Brain microvascular endothelial cell (primary cell): Measurements from ENCODE around the gene GPR6.

Experiments
- DNase-seq: peaks from one replicate; pipeline ENCODE4 v3.0.0-alpha.2; 2020
- H3K27ac ChIP-seq: fragments of 250-450 bp; sonication (Bioruptor Pico); 2 replicates; pipeline ENCODE4 v1.5.1; 2020; ENCODE audit warnings: mild to moderate bottlenecking, moderate library complexity
- H3K27me3 ChIP-seq: fragments of 250-450 bp; sonication (Bioruptor Pico); replicated peaks from 2 replicates; pipeline ENCODE4 v1.5.1; 2020; ENCODE audit warnings: mild to moderate bottlenecking
- H3K36me3 ChIP-seq: fragments of 250-450 bp; sonication (Bioruptor Pico); replicated peaks from 2 replicates; pipeline ENCODE4 v1.5.1; 2020; ENCODE audit warnings: mild to moderate bottlenecking
- H3K4me3 ChIP-seq: 2 replicates; pipeline ENCODE4 v1.5.1; 2011; ENCODE audit warnings: low read depth, mild to moderate bottlenecking, control low read depth, low read length, moderate library complexity
- in situ Hi-C: cut with HindIII; loops from 2 replicates; pipeline ENCODE4 v1.10.0; 2017; ENCODE audit warnings: low sequenced_read_pairs, low pct_ligation_motif_present
- TF ChIP-seq, protein P1 (sequence below): IDR thresholded peaks from 2 replicates; pipeline ENCODE4 v1.5.1; 2011; ENCODE audit warnings: low read depth, mild to moderate bottlenecking, moderate library complexity, low read length, control low read depth, inconsistent platforms; ENCODE audit errors: missing control alignments

The GPR6 gene

DNA sequence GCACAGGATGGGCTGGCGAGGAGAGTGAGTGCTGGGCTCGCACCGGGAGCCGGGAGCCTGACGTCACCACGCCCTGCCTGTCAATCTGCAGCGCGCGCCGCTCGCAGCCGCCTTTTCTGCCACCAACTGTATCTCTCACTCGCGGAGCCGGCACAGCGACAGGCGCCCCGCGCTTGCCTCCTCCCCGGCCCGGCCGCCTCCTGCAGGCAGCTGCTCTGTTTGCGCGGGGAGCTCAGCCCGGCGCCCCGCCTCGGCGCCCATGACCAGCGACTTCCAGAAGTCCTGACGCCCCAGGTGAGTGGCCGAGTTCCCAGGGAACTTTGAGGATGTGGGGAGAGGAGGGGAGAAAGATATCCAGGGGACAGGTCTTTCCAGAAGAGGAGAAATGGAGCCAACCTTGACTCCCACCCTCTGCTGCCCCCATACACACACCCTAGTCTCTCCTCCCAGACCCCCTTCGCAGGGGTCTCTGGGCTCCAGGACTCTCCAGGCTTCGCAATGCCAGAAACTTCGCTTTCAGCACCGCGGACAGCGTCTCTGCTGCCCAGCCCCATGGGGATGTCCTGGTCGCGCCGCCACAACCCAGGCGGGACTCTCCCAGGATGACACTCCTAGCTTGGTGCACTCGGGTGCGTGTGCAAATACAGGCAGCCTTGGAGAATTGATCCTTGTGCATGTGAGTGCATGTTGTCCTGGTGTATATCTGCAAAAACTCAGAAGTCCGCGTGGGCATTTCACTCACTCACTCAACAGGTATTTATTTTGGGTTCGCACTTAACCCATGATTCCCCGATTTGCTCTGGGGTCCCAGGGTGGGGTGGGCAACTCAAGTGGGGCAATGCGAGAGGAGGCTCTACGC is at the start of gene GPR6:
GPR6 (plus strand) TSS at position 138 of the 859 bp plus-strand sequence. CDS start 802 bp downstream, outside the sequence.
- Histone ChIP-seq H3K27me3 (peaks cover 25% of the 10 kb centered on the region), H3K36me3 (no peaks in the 10 kb centered on the region), H3K4me3 (no peak within 1 kb of the TSS), H3K27ac (no peak within 1 kb of the TSS)
- TF ChIP-seq, protein P1, sequence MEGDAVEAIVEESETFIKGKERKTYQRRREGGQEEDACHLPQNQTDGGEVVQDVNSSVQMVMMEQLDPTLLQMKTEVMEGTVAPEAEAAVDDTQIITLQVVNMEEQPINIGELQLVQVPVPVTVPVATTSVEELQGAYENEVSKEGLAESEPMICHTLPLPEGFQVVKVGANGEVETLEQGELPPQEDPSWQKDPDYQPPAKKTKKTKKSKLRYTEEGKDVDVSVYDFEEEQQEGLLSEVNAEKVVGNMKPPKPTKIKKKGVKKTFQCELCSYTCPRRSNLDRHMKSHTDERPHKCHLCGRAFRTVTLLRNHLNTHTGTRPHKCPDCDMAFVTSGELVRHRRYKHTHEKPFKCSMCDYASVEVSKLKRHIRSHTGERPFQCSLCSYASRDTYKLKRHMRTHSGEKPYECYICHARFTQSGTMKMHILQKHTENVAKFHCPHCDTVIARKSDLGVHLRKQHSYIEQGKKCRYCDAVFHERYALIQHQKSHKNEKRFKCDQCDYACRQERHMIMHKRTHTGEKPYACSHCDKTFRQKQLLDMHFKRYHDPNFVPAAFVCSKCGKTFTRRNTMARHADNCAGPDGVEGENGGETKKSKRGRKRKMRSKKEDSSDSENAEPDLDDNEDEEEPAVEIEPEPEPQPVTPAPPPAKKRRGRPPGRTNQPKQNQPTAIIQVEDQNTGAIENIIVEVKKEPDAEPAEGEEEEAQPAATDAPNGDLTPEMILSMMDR: no peak
- peak; percentile 36 for DNase-seq
- in situ Hi-C loops: no loop called here

DNA sequence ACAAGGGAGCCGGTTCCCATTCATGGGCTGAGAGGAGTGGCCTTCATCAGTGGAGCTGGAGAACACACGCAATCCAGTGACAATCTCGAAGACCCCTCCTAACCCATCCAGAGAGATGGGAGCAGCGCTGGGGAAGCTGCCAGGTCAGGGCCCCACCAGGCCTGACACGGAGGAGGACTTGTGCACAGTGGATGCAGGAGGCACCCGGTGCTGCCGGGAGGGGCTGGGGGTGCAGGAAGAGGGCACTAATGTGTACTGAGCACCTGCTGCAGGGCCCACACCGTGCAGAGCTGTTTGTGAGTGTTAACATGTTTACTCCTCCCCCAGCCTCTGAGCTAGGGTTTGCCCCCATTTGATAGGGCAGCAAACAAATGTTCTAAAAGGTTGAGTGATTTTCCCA is 43.8 kb upstream of the GPR6 start:
- TF ChIP-seq, protein P1: no peak
- Histone ChIP-seq H3K27me3 (no peaks in the 10 kb centered on the region), H3K4me3 (no peak overlapping the region), H3K36me3 (no peaks in the 10 kb centered on the region), H3K27ac (no peak overlapping the region)
- in situ Hi-C loops: no loop called here
- DNase-seq: no peak

- in situ Hi-C loops: no loop called here
- Histone ChIP-seq H3K36me3 (no peaks in the 10 kb centered on the region), H3K27ac (no peak overlapping the region), H3K4me3 (no peak overlapping the region), H3K27me3 (no peaks in the 10 kb centered on the region)
- TF ChIP-seq, protein P1: no peak
- no peak for DNase-seq
These were observed 38.5 kb upstream of the GPR6 start for GRCh38 chr6:109939654-109940053.

DNA sequence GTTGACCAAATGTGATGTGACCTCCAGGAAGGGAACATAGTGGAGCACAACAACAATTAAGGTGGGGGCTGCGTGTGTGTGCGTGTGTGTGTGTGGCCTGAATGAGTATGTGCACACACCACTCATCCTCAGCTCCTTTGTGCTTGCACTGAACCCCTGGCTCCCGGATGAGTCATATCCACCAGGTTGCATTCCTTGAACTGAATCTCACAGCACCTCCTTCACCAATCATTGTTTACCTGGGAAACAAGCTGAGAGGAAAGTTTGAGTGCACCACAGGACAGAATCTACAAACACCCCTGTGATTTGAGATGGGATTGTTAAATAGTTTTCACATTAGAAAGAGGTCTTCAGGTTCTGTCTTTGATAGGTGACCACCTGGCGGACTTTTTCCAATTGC is 33.7 kb upstream of the GPR6 start:
- TF ChIP-seq, protein P1: no peak
- no peaks in the 10 kb centered on the region for H3K27me3 ChIP-seq
- no peaks in the 10 kb centered on the region for H3K36me3 ChIP-seq
- H3K27ac ChIP-seq: no peak overlapping the region
- H3K4me3 ChIP-seq: no peak overlapping the region
- DNase-seq: no peak
- in situ Hi-C loops: no loop called here

DNA sequence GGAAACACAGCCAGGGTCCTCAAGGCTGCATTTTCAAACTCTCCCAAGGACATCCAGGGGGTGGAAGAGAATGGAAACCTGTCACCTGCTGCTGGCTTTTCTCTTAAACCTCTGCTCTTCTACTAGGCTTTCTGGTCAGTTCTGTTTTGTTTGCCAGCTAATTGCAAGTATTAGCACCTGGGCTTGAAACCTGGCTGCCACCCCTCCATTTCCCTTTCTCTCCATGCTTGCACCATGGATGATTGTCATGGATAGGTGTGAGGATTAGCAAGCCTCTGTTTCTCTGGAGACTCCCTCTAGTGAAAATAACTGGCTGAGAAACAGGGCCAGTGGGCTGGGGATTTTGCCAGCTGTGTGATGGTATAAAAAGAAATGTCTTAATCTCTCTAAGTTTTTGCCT is 33.0 kb upstream of the GPR6 start:
- H3K36me3 ChIP-seq: no peaks in the 10 kb centered on the region
- H3K27ac ChIP-seq: no peak overlapping the region
- no peak overlapping the region for H3K4me3 ChIP-seq
- H3K27me3 ChIP-seq: no peaks in the 10 kb centered on the region
- DNase-seq: no peak
- in situ Hi-C loops: no loop called here
- TF ChIP-seq, protein P1: no peak

DNA sequence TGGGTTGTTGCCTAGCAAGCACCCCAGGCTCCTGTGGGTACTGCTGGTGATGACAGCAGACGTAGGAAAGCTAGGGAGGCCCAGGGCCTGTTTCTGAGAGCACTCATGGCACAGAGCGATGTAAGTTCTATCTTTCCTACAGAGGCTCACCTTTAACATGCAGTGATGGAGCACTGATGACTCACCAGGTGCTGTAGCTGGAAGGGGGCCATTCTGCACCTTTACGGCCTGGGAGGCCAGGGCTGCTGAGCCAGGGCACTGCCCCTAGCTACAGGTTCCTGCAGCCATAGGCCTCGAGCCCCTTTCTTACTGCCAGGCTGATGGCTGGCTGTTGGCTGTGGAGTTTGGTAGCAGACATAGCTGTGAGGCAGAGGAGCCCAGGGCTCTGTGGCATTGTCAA is 31.1 kb upstream of the GPR6 start:
- TF ChIP-seq, protein P1: no peak
- Histone ChIP-seq H3K27me3 (no peaks in the 10 kb centered on the region), H3K36me3 (no peaks in the 10 kb centered on the region), H3K4me3 (no peak overlapping the region), H3K27ac (no peak overlapping the region)
- no peak for DNase-seq
- in situ Hi-C loops: no loop called here
